ENCODE measurements around the gene EEPD1.

DNA sequence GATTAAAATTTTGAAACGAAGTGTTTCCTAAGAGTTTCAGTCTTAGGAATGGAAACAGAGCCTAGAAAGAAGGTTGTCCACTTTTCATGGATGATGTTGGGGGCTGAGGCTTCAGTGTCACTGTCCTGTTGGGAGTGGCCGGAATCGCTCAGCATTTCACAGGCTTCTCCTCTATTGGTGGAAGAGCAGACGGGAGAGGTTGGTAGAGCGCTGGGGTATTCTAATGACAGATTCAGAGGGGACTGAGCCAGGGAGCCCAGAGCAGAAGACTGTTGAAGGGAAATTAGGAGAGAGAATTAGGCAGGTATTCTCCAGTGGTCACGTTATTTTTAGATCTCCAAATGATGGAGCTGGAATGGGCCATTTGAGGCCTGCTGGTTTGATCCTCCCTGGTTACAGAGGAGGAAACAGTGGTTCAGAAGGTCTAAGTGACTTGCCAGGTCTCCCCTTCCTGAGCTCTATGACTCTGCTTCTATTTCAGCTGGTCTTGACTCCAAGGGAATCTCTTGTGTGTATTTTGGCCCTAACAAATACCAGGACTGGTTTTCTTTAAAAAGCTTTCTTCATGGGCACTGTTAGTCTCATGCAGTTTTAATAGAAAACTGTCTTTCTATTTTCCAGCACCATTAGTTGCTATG lies 35.7 kb upstream of the EEPD1 start:
- TF ChIP-seq, protein P1, sequence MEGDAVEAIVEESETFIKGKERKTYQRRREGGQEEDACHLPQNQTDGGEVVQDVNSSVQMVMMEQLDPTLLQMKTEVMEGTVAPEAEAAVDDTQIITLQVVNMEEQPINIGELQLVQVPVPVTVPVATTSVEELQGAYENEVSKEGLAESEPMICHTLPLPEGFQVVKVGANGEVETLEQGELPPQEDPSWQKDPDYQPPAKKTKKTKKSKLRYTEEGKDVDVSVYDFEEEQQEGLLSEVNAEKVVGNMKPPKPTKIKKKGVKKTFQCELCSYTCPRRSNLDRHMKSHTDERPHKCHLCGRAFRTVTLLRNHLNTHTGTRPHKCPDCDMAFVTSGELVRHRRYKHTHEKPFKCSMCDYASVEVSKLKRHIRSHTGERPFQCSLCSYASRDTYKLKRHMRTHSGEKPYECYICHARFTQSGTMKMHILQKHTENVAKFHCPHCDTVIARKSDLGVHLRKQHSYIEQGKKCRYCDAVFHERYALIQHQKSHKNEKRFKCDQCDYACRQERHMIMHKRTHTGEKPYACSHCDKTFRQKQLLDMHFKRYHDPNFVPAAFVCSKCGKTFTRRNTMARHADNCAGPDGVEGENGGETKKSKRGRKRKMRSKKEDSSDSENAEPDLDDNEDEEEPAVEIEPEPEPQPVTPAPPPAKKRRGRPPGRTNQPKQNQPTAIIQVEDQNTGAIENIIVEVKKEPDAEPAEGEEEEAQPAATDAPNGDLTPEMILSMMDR (IDR thresholded peaks at IDR 0.05), result no peak
- TF ChIP-seq POLR2A (IDR thresholded peaks at IDR 0.05), result no peak
